Thyroid gland (tissue), 4 donors: ENCODE measurements around the gene UBTF. TPM values are rescaled to one million over a fixed set of nuclear protein-coding genes. Genes with fewer than 3 reads are reported as not detected.
A peak's percentile ranks its signal among the peaks of the same experiment; 100 is the strongest.

Source experiments
- DNase-seq, 2 donors: peaks; one replicate each; pipeline ENCODE4 v3.0.0-alpha.2; 2019
- H3K27ac ChIP-seq, 3 donors: fragments of 200-600 bp; sonication (generic); 1 replicate in 2 of 3; 2 replicates in 1 of 3; pipeline ENCODE4 v1.5.1; 2016 to 2019; ENCODE audit warnings: mild to moderate bottlenecking in 1 of 3, moderate library complexity in 1 of 3
- H3K27me3 ChIP-seq: fragments of 200-600 bp; sonication (generic); one replicate; pipeline ENCODE4 v1.5.1; 2019
- H3K36me3 ChIP-seq, 2 donors: fragments of 200-600 bp; sonication (generic); one replicate each; pipeline ENCODE4 v1.5.1; 2016 to 2019
- H3K4me1 ChIP-seq, 2 donors: fragments of 200-600 bp; sonication (generic); one replicate each; pipeline ENCODE4 v1.5.1; 2017 to 2019
- H3K4me3 ChIP-seq, 3 donors: fragments of 200-600 bp; sonication (generic); replicated peaks in 1 of 3; 1 replicate in 2 of 3; 2 replicates in 1 of 3; pipeline ENCODE4 v1.5.1; 2016; ENCODE audit warnings: mild to moderate bottlenecking in 1 of 3
- H3K9me3 ChIP-seq: fragments of 200-600 bp; sonication (generic); one replicate; pipeline ENCODE4 v1.5.1; 2017
- CTCF ChIP-seq, 6 experiments: fragments of 200-600 bp in 3 of 6; fragments of 450-650 bp in 3 of 6; sonication (generic) in 3 of 6; IDR thresholded peaks; one replicate each; pipeline ENCODE4 v1.5.1; 2016 to 2019; ENCODE audit warnings: antibody characterized with exemption in 6 of 6, mild to moderate bottlenecking in 2 of 6, inconsistent platforms in 1 of 6, moderate library complexity in 1 of 6
- POLR2A ChIP-seq, 2 donors: fragments of 450-650 bp; IDR thresholded peaks; one replicate each; pipeline ENCODE4 v1.6.1; 2017; ENCODE audit warnings: antibody characterized with exemption in 2 of 2, mild to moderate bottlenecking in 2 of 2, moderate library complexity in 1 of 2
- WGBS, 2 donors: methylation state at CpG; one replicate each; pipeline ENCODE4 v1.1.5; 2017; 5-methylcytosine and 5-hydroxymethylcytosine counted together
- intact Hi-C: fragments of 100-400 bp; cut with DNase I; formaldehyde crosslinking; loops from one replicate; pipeline ENCODE4 v1.15.1; 2023
- total RNA-seq, 4 donors: library from RNA; depleted of rRNA; stranded (reverse); fragments of >200 nt; gene quantifications; one replicate each; pipeline ENCODE4 v1.2.3, GENCODE V29; 2016

Gene UBTF
- total RNA-seq, 4 donors from 2014 or later = 63.6 to 97.4 (median 89.5) TPM

- Histone ChIP-seq H3K4me1 (peaks cover 11 to 19% of the 10 kb centered on the region in 2 donors), H3K36me3 (peaks cover 14 to 21% of the 10 kb centered on the region in 2 donors), H3K9me3 (no peaks in the 10 kb centered on the region), H3K27me3 (no peaks in the 10 kb centered on the region), H3K27ac (peak overlapping the region; percentile 89 to 97 (median 96)), H3K4me3 (peak overlapping the region; percentile 72 to 85 (median 79))
- intact Hi-C loops = no loop called here
- no peak for TF ChIP-seq CTCF (IDR thresholded peaks at IDR 0.05)
- peak in 1 of 2 donors; percentile 41 for TF ChIP-seq POLR2A (IDR thresholded peaks at IDR 0.05)
- peak; percentile 56 to 59 for DNase-seq
- WGBS, 2 donors = 0 to 1% methylated on average over 8 to 15 of the region's 68 CpGs
Measured at GRCh38 chr17:44198721-44199552, 20.5 kb downstream of the UBTF start.

GRCh38 chr17:44197980-44198720, 21.3 kb downstream of the UBTF start:
- no peaks in the 10 kb centered on the region for H3K27me3 ChIP-seq
- intact Hi-C loops = no loop called here
- peak in 1 of 2 donors; percentile 26 for DNase-seq
- H3K9me3 ChIP-seq = no peaks in the 10 kb centered on the region
- H3K4me3 ChIP-seq = peak overlapping the region; percentile 72 to 85 (median 79)
- WGBS, 2 donors = 60 to 66% methylated on average over 7 to 11 of the region's 11 CpGs
- TF ChIP-seq CTCF (IDR thresholded peaks at IDR 0.05) (peak in 1 of 6 experiments; percentile 5), POLR2A (IDR thresholded peaks at IDR 0.05) (no peak)
- peaks cover 11 to 19% of the 10 kb centered on the region in 2 donors for H3K4me1 ChIP-seq
- H3K27ac ChIP-seq = peak overlapping the region; percentile 89 to 97 (median 96)
- H3K36me3 ChIP-seq = peaks cover 22 to 28% of the 10 kb centered on the region in 2 donors

GRCh38 chr17:44197107-44197506, 22.4 kb downstream of the UBTF start:
- Histone ChIP-seq H3K27me3 (no peaks in the 10 kb centered on the region), H3K4me3 (no peak overlapping the region), H3K27ac (no peak overlapping the region), H3K36me3 (peaks cover 22 to 28% of the 10 kb centered on the region in 2 donors), H3K4me1 (peaks cover 13 to 19% of the 10 kb centered on the region in 2 donors), H3K9me3 (no peaks in the 10 kb centered on the region)
- no peak for DNase-seq
- WGBS, 2 donors = 95% methylated on average over 7 to 9 of the region's 15 CpGs
- intact Hi-C loops = no loop called here
- TF ChIP-seq CTCF (IDR thresholded peaks at IDR 0.05) (no peak), POLR2A (IDR thresholded peaks at IDR 0.05) (no peak)

GRCh38 chr17:44193326-44194084, 26.0 kb downstream of the UBTF start:
- intact Hi-C loops = no loop called here
- 88 to 93% methylated on average over 10 to 13 of the region's 14 CpGs for WGBS, 2 donors
- Histone ChIP-seq H3K27ac (no peak overlapping the region), H3K9me3 (no peaks in the 10 kb centered on the region), H3K4me3 (no peak overlapping the region), H3K4me1 (peaks cover 11 to 22% of the 10 kb centered on the region in 2 donors), H3K36me3 (peaks cover 29 to 38% of the 10 kb centered on the region in 2 donors), H3K27me3 (no peaks in the 10 kb centered on the region)
- DNase-seq = no peak
- no peak for TF ChIP-seq CTCF (IDR thresholded peaks at IDR 0.05)
- TF ChIP-seq POLR2A (IDR thresholded peaks at IDR 0.05) = no peak
